Measurements from ENCODE around the gene CCDC159.
"Not testable (repeated sequence)": the region's sequence is repeated elsewhere in the genome, so short reads cannot be mapped to it uniquely, and the experiment has no call there.

GRCh38 chr19:11333838-11334237, 12.5 kb upstream of the CCDC159 start:
- not testable (repeated sequence) for TF ChIP-seq SP1 (CRISPR knock-in tag; conservative IDR thresholded peaks at IDR 0.05); ZNF317 (CRISPR knock-in tag; IDR thresholded peaks at IDR 0.05; ENCODE audit: borderline replicate concordance, low read depth); CTCF (IDR thresholded peaks at IDR 0.05); ELF4 (CRISPR knock-in tag; IDR thresholded peaks at IDR 0.05; ENCODE audit: low read depth); E2F5 (CRISPR knock-in tag; IDR thresholded peaks at IDR 0.05); ZMAT4 (CRISPR knock-in tag; IDR thresholded peaks at IDR 0.05); RELA (CRISPR knock-in tag; IDR thresholded peaks at IDR 0.05; ENCODE audit: borderline replicate concordance); MAX (CRISPR knock-in tag; IDR thresholded peaks at IDR 0.05); E2F1 (CRISPR knock-in tag; IDR thresholded peaks at IDR 0.05); E2F4 (CRISPR knock-in tag; IDR thresholded peaks at IDR 0.05; ENCODE audit: borderline replicate concordance, low read depth); CREB1 (CRISPR knock-in tag; IDR thresholded peaks at IDR 0.05); ZNF232 (CRISPR knock-in tag; IDR thresholded peaks at IDR 0.05); SMAD4 (CRISPR knock-in tag; IDR thresholded peaks at IDR 0.05); JUN (CRISPR knock-in tag; IDR thresholded peaks at IDR 0.05)
